H1 (cell line): ENCODE data around the gene NOL4L. TPM values are rescaled to one million over a fixed set of nuclear protein-coding genes. Genes with fewer than 3 reads are reported as not detected.

ENCODE experiments used
- CTCF ChIA-PET: fragments of 300-600 bp; sonication (Branson Sonifier 250); formaldehyde crosslinking; loops from one replicate; lab custom pipeline; 2021; ENCODE audit not compliant: partially characterized antibody; lab: Charles Lee
- POLR2A ChIA-PET: fragments of 300-600 bp; sonication (Branson Sonifier 250); formaldehyde crosslinking; loops from one replicate; lab custom pipeline; 2021; ENCODE audit warnings: inconsistent platforms; ENCODE audit not compliant: partially characterized antibody; lab: Charles Lee
- DNase-seq, 2 experiments: peaks; one replicate each; pipeline versions ENCODE4 v3.0.0 to v3.0.0-alpha.2; 2010 to 2022; ENCODE audit warnings: low spot score in 2 of 2, low read depth in 1 of 2, mixed read lengths in 1 of 2
- FAIRE-seq: peaks from 2 replicates; lab custom pipeline; 2011; peaks lifted over from hg19 to GRCh38; lab: Jason Lieb, UNC
- H2AFZ ChIP-seq: 2 replicates; pipeline ENCODE4 v1.8.1; 2012; ENCODE audit warnings: low read length, inconsistent platforms
- H2AK5ac ChIP-seq: 2 replicates; pipeline ENCODE4 v1.6.1; 2013; ENCODE audit warnings: low read depth, low read length
- H2BK120ac ChIP-seq: replicated peaks from 2 replicates; pipeline ENCODE3; 2013; ENCODE audit warnings: low read depth, low read length, inconsistent platforms
- H2BK12ac ChIP-seq: 2 replicates; pipeline ENCODE4 v1.6.1; 2013; ENCODE audit warnings: low read depth, low read length
- H2BK15ac ChIP-seq: 2 replicates; pipeline ENCODE4 v1.6.1; 2013; ENCODE audit warnings: low read length
- H2BK20ac ChIP-seq: 2 replicates; pipeline ENCODE4 v1.6.1; 2013; ENCODE audit warnings: low read length
- H2BK5ac ChIP-seq: 2 replicates; pipeline ENCODE4 v1.6.1; 2013; ENCODE audit warnings: low read depth, low read length
- H3K14ac ChIP-seq: 2 replicates; pipeline ENCODE4 v1.6.1; 2013; ENCODE audit warnings: inconsistent platforms; ENCODE audit not compliant: insufficient read length
- H3K18ac ChIP-seq: 2 replicates; pipeline ENCODE4 v1.6.1; 2013; ENCODE audit warnings: low read length; ENCODE audit errors: extremely low read depth
- H3K23ac ChIP-seq: 2 replicates; pipeline ENCODE4 v1.6.1; 2013; ENCODE audit warnings: inconsistent platforms; ENCODE audit not compliant: insufficient read length
- H3K23me2 ChIP-seq: 2 replicates; pipeline ENCODE4 v1.6.1; 2013; ENCODE audit warnings: low read depth, low read length
- H3K27ac ChIP-seq: 2 replicates; pipeline ENCODE4 v1.6.1; 2011; ENCODE audit warnings: low read depth, low read length, inconsistent platforms
- H3K27me3 ChIP-seq, 4 experiments: replicated peaks in 1 of 4; 1 replicate in 1 of 4; 2 replicates in 3 of 4; pipeline versions ENCODE4 v1.6.1 to v1.8.1; 2011 to 2013; ENCODE audit warnings: low read length in 3 of 4, mild to moderate bottlenecking in 3 of 4, inconsistent platforms in 2 of 4, mixed read lengths in 2 of 4, moderate library complexity in 1 of 4; ENCODE audit not compliant: control insufficient read depth in 3 of 4, insufficient read depth in 3 of 4; ENCODE audit errors: extremely low read depth in 1 of 4
- H3K36me3 ChIP-seq, 4 experiments: 2 replicates each; pipeline versions ENCODE4 v1.6.1 to v1.8.1; 2011 to 2013; ENCODE audit warnings: mild to moderate bottlenecking in 4 of 4, low read length in 3 of 4, moderate library complexity in 2 of 4, control low read depth in 1 of 4, inconsistent platforms in 1 of 4; ENCODE audit not compliant: insufficient read depth in 4 of 4, control insufficient read depth in 2 of 4
- H3K4ac ChIP-seq: replicated peaks from 2 replicates; pipeline ENCODE3; 2013; ENCODE audit warnings: low read length, low read depth, mixed read lengths, inconsistent platforms; ENCODE audit not compliant: insufficient read length
- H3K4me1 ChIP-seq, 4 experiments: replicated peaks in 1 of 4; 1 replicate in 1 of 4; 2 replicates in 3 of 4; pipeline versions ENCODE4 v1.6.1 to v1.8.1; 2011 to 2013; ENCODE audit warnings: low read length in 3 of 4, inconsistent platforms in 2 of 4, mixed read lengths in 1 of 4; ENCODE audit not compliant: insufficient read depth in 4 of 4, control insufficient read depth in 3 of 4
- H3K4me2 ChIP-seq, 2 experiments: 2 replicates each; pipeline versions ENCODE4 v1.6.1 to v1.8.1; 2011 to 2013; ENCODE audit warnings: low read depth in 2 of 2, low read length in 2 of 2, control low read depth in 1 of 2, inconsistent platforms in 1 of 2, mild to moderate bottlenecking in 1 of 2; ENCODE audit not compliant: insufficient read depth in 1 of 2
- H3K4me3 ChIP-seq, 4 experiments: fragments of 200-600, 300-600 bp in 1 of 4; sonication (generic), shearing (Covaris generic), sonication (Bioruptor Twin) in 1 of 4; 2 replicates each; pipeline versions ENCODE4 v1.5.1 to v1.8.1; 2011 to 2016; ENCODE audit warnings: low read length in 4 of 4, low read depth in 3 of 4, control low read depth in 2 of 4, inconsistent platforms in 2 of 4, mild to moderate bottlenecking in 2 of 4, mixed read lengths in 1 of 4, moderate library complexity in 1 of 4; ENCODE audit not compliant: insufficient read depth in 2 of 4; ENCODE audit errors: extremely low read depth in 1 of 4
- H3K56ac ChIP-seq: replicated peaks from 2 replicates; pipeline ENCODE3; 2013; ENCODE audit warnings: low read depth, mild to moderate bottlenecking, mixed read lengths, low read length, inconsistent platforms; ENCODE audit not compliant: insufficient read length
- H3K79me1 ChIP-seq: 2 replicates; pipeline ENCODE4 v1.6.1; 2013; ENCODE audit warnings: low read depth, low read length, control low read depth
- H3K79me2 ChIP-seq, 2 experiments: 2 replicates each; pipeline versions ENCODE4 v1.6.1 to v1.8.1; 2012 to 2013; ENCODE audit warnings: low read length in 2 of 2, mild to moderate bottlenecking in 2 of 2, inconsistent platforms in 1 of 2; ENCODE audit not compliant: insufficient read depth in 2 of 2, control insufficient read depth in 1 of 2
- H3K9ac ChIP-seq, 4 experiments: replicated peaks in 1 of 4; 1 replicate in 1 of 4; 2 replicates in 3 of 4; pipeline versions ENCODE4 v1.6.1 to v1.8.1; 2011 to 2013; ENCODE audit warnings: low read depth in 3 of 4, low read length in 3 of 4, control low read depth in 2 of 4, mild to moderate bottlenecking in 2 of 4, moderate library complexity in 2 of 4, inconsistent platforms in 1 of 4; ENCODE audit errors: extremely low read depth in 1 of 4
- H3K9me3 ChIP-seq, 2 experiments: 2 replicates each; pipeline versions ENCODE4 v1.6.1 to v1.8.1; 2012 to 2013; ENCODE audit warnings: mild to moderate bottlenecking in 2 of 2, moderate library complexity in 2 of 2, control low read depth in 1 of 2, inconsistent platforms in 1 of 2, low read depth in 1 of 2, low read length in 1 of 2, mixed read lengths in 1 of 2; ENCODE audit not compliant: insufficient read depth in 2 of 2
- H4K20me1 ChIP-seq, 2 experiments: replicated peaks in 1 of 2; 2 replicates each; pipeline versions ENCODE3 to v1.8.1; 2011 to 2013; ENCODE audit warnings: inconsistent platforms in 2 of 2, low read length in 2 of 2, mild to moderate bottlenecking in 1 of 2; ENCODE audit not compliant: insufficient read depth in 2 of 2, control insufficient read depth in 1 of 2
- H4K5ac ChIP-seq: 2 replicates; pipeline ENCODE4 v1.6.1; 2013; ENCODE audit warnings: low read length, low read depth, mixed read lengths, inconsistent platforms; ENCODE audit not compliant: insufficient read length
- H4K8ac ChIP-seq: 2 replicates; pipeline ENCODE4 v1.8.0; 2013; ENCODE audit warnings: mild to moderate bottlenecking, moderate library complexity, low read length, inconsistent platforms; ENCODE audit not compliant: insufficient read depth; ENCODE audit errors: extremely low read depth
- H4K91ac ChIP-seq: replicated peaks from 2 replicates; pipeline ENCODE3; 2013; ENCODE audit warnings: low read length, mixed read lengths, inconsistent platforms; ENCODE audit not compliant: insufficient read length
- BCL11A ChIP-seq, 2 experiments: IDR thresholded peaks; one replicate each; pipeline ENCODE4 v1.6.1; 2011; ENCODE audit warnings: low read depth in 2 of 2, low read length in 2 of 2, mild to moderate bottlenecking in 2 of 2
- BRCA1 ChIP-seq: IDR thresholded peaks from 2 replicates; pipeline ENCODE4 v1.6.1; 2012; ENCODE audit warnings: low read depth, low read length, improper control_type of control experiment
- CBX8 ChIP-seq: fragments of 300-800, 300-1000 bp; sonication (generic); IDR thresholded peaks from 2 replicates; pipeline ENCODE4 v1.7.1; 2016; ENCODE audit warnings: low read depth, low read length, borderline replicate concordance
- CTBP2 ChIP-seq: IDR thresholded peaks from 2 replicates; pipeline ENCODE4 v1.7.0; 2011; ENCODE audit warnings: borderline replicate concordance, mild to moderate bottlenecking, moderate library complexity, mixed read lengths, low read length; ENCODE audit not compliant: insufficient read depth, insufficient read length
- EGR1 ChIP-seq: IDR thresholded peaks from 2 replicates; pipeline ENCODE4 v1.6.1; 2011; ENCODE audit warnings: low read depth, low read length, borderline replicate concordance
- EZH2 ChIP-seq: fragments of 200-600 bp; sonication (generic); IDR thresholded peaks from 2 replicates; pipeline ENCODE4 v1.7.1; 2012; ENCODE audit warnings: low read depth, mild to moderate bottlenecking, moderate library complexity, low read length, inconsistent platforms; ENCODE audit not compliant: severe bottlenecking
- KDM4A ChIP-seq: IDR thresholded peaks from one replicate; pipeline ENCODE4 v1.7.1; 2012; ENCODE audit warnings: low read depth, mild to moderate bottlenecking, moderate library complexity, low read length, inconsistent platforms; ENCODE audit not compliant: severe bottlenecking
- KDM5A ChIP-seq: fragments of 200-600 bp; IDR thresholded peaks from 2 replicates; pipeline ENCODE4 v1.7.1; 2012; ENCODE audit warnings: mild to moderate bottlenecking, low read length, inconsistent platforms, mixed read lengths
- POU5F1 ChIP-seq: IDR thresholded peaks from 2 replicates; pipeline ENCODE4 v1.6.1; 2011; ENCODE audit warnings: low read depth, mild to moderate bottlenecking, low read length, moderate library complexity
- RXRA ChIP-seq: IDR thresholded peaks from 2 replicates; pipeline ENCODE4 v1.6.1; 2011; ENCODE audit warnings: low read depth, mild to moderate bottlenecking, low read length, moderate library complexity; ENCODE audit not compliant: insufficient read depth
- SP4 ChIP-seq: IDR thresholded peaks from 2 replicates; pipeline ENCODE4 v1.6.1; 2012; ENCODE audit warnings: low read length, inconsistent platforms
- SUZ12 ChIP-seq: fragments of 200-600 bp; sonication (generic); IDR thresholded peaks from 2 replicates; pipeline ENCODE4 v1.6.1; 2012; ENCODE audit warnings: mild to moderate bottlenecking, inconsistent platforms, low read length, moderate library complexity, mixed read lengths
- TAF7 ChIP-seq: optimal IDR thresholded peaks from 2 replicates; pipeline ENCODE3; 2011; ENCODE audit warnings: low read depth, mild to moderate bottlenecking, inconsistent platforms, low read length, moderate library complexity, borderline replicate concordance
- WGBS, 2 experiments: shearing (Covaris generic) in 1 of 2; methylation state at CpG; one replicate each; pipeline versions ENCODE4 v1.1.6 to v1.1.7; 2013 to 2015; ENCODE audit warnings: low lambda C conversion rate in 2 of 2, mixed read lengths in 2 of 2, inconsistent platforms in 1 of 2, low coverage in 1 of 2, missing lambda C conversion rate in 1 of 2; ENCODE audit not compliant: insufficient replicate concordance in 2 of 2, insufficient coverage in 1 of 2, insufficient read length in 1 of 2; ENCODE audit errors: extremely low coverage in 1 of 2, missing lambda C conversion rate in 1 of 2; 5-methylcytosine and 5-hydroxymethylcytosine counted together
- polyA plus RNA-seq, 7 experiments: library from polyadenylated mRNA; depleted of rRNA in 3 of 7; stranded (reverse) in 5 of 7; unstranded in 2 of 7; fragments of >200 nt in 5 of 7; fragments of 200-250 nt in 2 of 7; gene quantifications; 1 replicate in 5 of 7; 2 replicates in 1 of 7; 4 replicates in 1 of 7; pipeline versions ENCODE4 v1.2.1 to v1.2.3, GENCODE V29; 2011 to 2013; ENCODE audit warnings: missing spikeins in 2 of 7, mixed read lengths in 2 of 7
- total RNA-seq: library from RNA; stranded (reverse); fragmentation: NEBNext Ultra II Directional; extraction: Animal tissue kit (Norgen Biotek cat#: 25700); gene quantifications from 2 replicates; pipeline ENCODE4 v1.2.1, GENCODE V29; 2021
- TF ChIP-seq, protein P1 (sequence below): IDR thresholded peaks from 2 replicates; pipeline ENCODE4 v1.6.1; 2011; ENCODE audit warnings: low read depth, mild to moderate bottlenecking, low read length; ENCODE audit not compliant: insufficient read depth

NOL4L gene
- total and polyA plus RNA-seq, 2 of the 8 experiments (the other 6 are each of a cell fraction or from before 2014, with no cell fraction given) = 15.3 to 23.7 TPM

GRCh38 chr20:32619586-32619985, 34.5 kb upstream of the NOL4L start:
- Histone ChIP-seq H4K5ac (no peak overlapping the region), H3K4ac (no peak overlapping the region), H4K20me1 (peaks cover 0 to 2% of the 10 kb centered on the region in 2 experiments), H3K23ac (no peak overlapping the region), H3K9me3 (no peaks in the 10 kb centered on the region), H3K9ac (no peak overlapping the region), H3K36me3 (no peaks in the 10 kb centered on the region), H2BK120ac (no peak overlapping the region), H2AK5ac (no peak overlapping the region), H3K79me1 (no peaks in the 10 kb centered on the region), H2BK15ac (no peak overlapping the region), H3K4me1 (peaks cover 0 to 2% (median 0%) of the 10 kb centered on the region in 4 experiments; a peak in 1 of 7 replicates), H3K23me2 (no peaks in the 10 kb centered on the region; the same call in 1 of the 2 replicates), H2BK5ac (no peak overlapping the region), H4K8ac (no peak overlapping the region), H3K14ac (no peak overlapping the region), H2AFZ (no peak overlapping the region), H2BK20ac (no peak overlapping the region), H3K4me2 (no peak overlapping the region), H3K18ac (no peak overlapping the region), H3K56ac (no peak overlapping the region), H3K79me2 (no peaks in the 10 kb centered on the region), H4K91ac (no peak overlapping the region), H2BK12ac (no peak overlapping the region), H3K4me3 (no peak overlapping the region), H3K27ac (no peak overlapping the region), H3K27me3 (no peaks in the 10 kb centered on the region)
- FAIRE-seq (no peak), DNase-seq (no peak)
- 58% methylated on average over 8 of the region's 8 CpGs; no CpG with 5 or more reads in 1 of the 2 experiments for WGBS, 2 experiments
- POLR2A ChIA-PET = interaction anchor here (0.6 kb wide), 1 partner anchor 32 kb away, joined by 3 read pairs; no protein-coding TSS in a partner anchor
- CTCF ChIA-PET = interaction anchor here (0.7 to 3.1 kb wide), 5 partner anchors 20 to 98 kb away, joined by 3 to 13 read pairs (median 3); no protein-coding TSS in a partner anchor
- TF ChIP-seq, protein P1, sequence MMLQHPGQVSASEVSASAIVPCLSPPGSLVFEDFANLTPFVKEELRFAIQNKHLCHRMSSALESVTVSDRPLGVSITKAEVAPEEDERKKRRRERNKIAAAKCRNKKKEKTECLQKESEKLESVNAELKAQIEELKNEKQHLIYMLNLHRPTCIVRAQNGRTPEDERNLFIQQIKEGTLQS = no peak
- no peak for TF ChIP-seq EGR1
- TF ChIP-seq KDM4A = no peak
- TF ChIP-seq TAF7 = no peak
- TF ChIP-seq KDM5A = no peak
- no peak for TF ChIP-seq SP4
- no peak for TF ChIP-seq BCL11A (IDR thresholded peaks at IDR 0.05; ENCODE audit: low read depth in 2 of 2, low read length in 2 of 2)
- no peak for TF ChIP-seq RXRA
- TF ChIP-seq POU5F1 = no peak
- TF ChIP-seq SUZ12 = no peak
- TF ChIP-seq EZH2 = no peak
- TF ChIP-seq CBX8 = no peak
- TF ChIP-seq CTBP2 = no peak
- TF ChIP-seq BRCA1 = no peak
